Measurements from ENCODE around the gene SPDYE8.
"Not testable (repeated sequence)": the region's sequence is repeated elsewhere in the genome, so short reads cannot be mapped to it uniquely, and the experiment has no call there.

- TF ChIP-seq, protein P1, sequence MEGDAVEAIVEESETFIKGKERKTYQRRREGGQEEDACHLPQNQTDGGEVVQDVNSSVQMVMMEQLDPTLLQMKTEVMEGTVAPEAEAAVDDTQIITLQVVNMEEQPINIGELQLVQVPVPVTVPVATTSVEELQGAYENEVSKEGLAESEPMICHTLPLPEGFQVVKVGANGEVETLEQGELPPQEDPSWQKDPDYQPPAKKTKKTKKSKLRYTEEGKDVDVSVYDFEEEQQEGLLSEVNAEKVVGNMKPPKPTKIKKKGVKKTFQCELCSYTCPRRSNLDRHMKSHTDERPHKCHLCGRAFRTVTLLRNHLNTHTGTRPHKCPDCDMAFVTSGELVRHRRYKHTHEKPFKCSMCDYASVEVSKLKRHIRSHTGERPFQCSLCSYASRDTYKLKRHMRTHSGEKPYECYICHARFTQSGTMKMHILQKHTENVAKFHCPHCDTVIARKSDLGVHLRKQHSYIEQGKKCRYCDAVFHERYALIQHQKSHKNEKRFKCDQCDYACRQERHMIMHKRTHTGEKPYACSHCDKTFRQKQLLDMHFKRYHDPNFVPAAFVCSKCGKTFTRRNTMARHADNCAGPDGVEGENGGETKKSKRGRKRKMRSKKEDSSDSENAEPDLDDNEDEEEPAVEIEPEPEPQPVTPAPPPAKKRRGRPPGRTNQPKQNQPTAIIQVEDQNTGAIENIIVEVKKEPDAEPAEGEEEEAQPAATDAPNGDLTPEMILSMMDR (conservative IDR thresholded peaks at IDR 0.05): not testable (repeated sequence)
- TF ChIP-seq ZFX (IDR thresholded peaks at IDR 0.05): not testable (repeated sequence)
Measured at GRCh38 chr7:72982084-72982483, 47.5 kb downstream of the SPDYE8 start.
